GM12878 (cell line): ENCODE measurements around the gene COA3. TPM values are rescaled to one million over a fixed set of nuclear protein-coding genes. Genes with fewer than 3 reads are reported as not detected.

Experiments
- ATAC-seq: fragments of 200-7000 bp; cut with Tn5 transposase; 3 replicates; pipeline ENCODE4 v1.9.1; 2020; ENCODE audit warnings: mild to moderate bottlenecking, moderate library complexity
- BruUV-seq: library from RNA; stranded (reverse); fragments of 400-500 nt; replicated peaks from 2 replicates; lab custom pipeline; 2021; lab: Mats Ljungman, UMichigan
- CTCF ChIA-PET: fragments of 300-600 bp; sonication (Branson Sonifier 250); formaldehyde crosslinking; extraction: SDS; loops from one replicate; lab custom pipeline; 2021; ENCODE audit warnings: inconsistent platforms; lab: Yijun Ruan, JAX
- POLR2A ChIA-PET: fragments of 350-600 bp; formaldehyde crosslinking; extraction: SDS; loops from one replicate; lab custom pipeline; 2021; ENCODE audit warnings: inconsistent platforms; lab: Charles Lee
- RAD21 ChIA-PET: fragments of 300-600 bp; sonication (Branson Sonifier 250); formaldehyde crosslinking; loops from one replicate; lab custom pipeline; 2023; ENCODE audit warnings: antibody characterized with exemption; ENCODE audit not compliant: unreplicated experiment; lab: Charles Lee
- SMC1A ChIA-PET: fragments of 300-600 bp; sonication (Branson Sonifier 250); formaldehyde crosslinking; loops from one replicate; lab custom pipeline; 2023; ENCODE audit not compliant: unreplicated experiment, uncharacterized antibody; lab: Charles Lee
- DNase-seq: peaks from one replicate; pipeline ENCODE4 v3.0.0-alpha.2; 2011; ENCODE audit warnings: low read depth, low spot score
- FAIRE-seq: peaks from 3 replicates; lab custom pipeline; 2011; peaks lifted over from hg19 to GRCh38; lab: Jason Lieb, UNC
- H2AFZ ChIP-seq: 2 replicates; pipeline ENCODE4 v1.6.0; 2011; ENCODE audit warnings: low read depth, low read length, control low read depth; ENCODE audit not compliant: control insufficient read depth
- H3K27ac ChIP-seq: 2 replicates; pipeline ENCODE4 v1.5.1; 2011; ENCODE audit warnings: control low read depth; ENCODE audit not compliant: control insufficient read depth, insufficient read depth
- H3K27me3 ChIP-seq, 2 experiments: replicated peaks in 1 of 2; 2 replicates each; pipeline versions ENCODE4 v1.6.0 to v1.6.1; 2011; ENCODE audit warnings: low read length in 1 of 2; ENCODE audit not compliant: control insufficient read depth in 2 of 2, insufficient read depth in 2 of 2
- H3K36me3 ChIP-seq, 2 experiments: 2 replicates each; pipeline ENCODE4 v1.5.1; 2011; ENCODE audit warnings: low read length in 1 of 2; ENCODE audit not compliant: control insufficient read depth in 2 of 2, insufficient read depth in 2 of 2
- H3K4me1 ChIP-seq: 2 replicates; pipeline ENCODE4 v1.6.1; 2011; ENCODE audit warnings: mild to moderate bottlenecking, low read length, moderate library complexity, mixed read lengths; ENCODE audit not compliant: control insufficient read depth, insufficient read depth
- H3K4me2 ChIP-seq: 2 replicates; pipeline ENCODE4 v1.6.0; 2011; ENCODE audit warnings: control low read depth; ENCODE audit not compliant: control insufficient read depth, insufficient read depth
- H3K4me3 ChIP-seq: fragments of 200-600 bp; sonication (generic); 2 replicates; pipeline ENCODE4 v1.5.1; 2016
- H3K79me2 ChIP-seq: 2 replicates; pipeline ENCODE4 v1.6.0; 2011; ENCODE audit warnings: low read length; ENCODE audit not compliant: control insufficient read depth, insufficient read depth
- H3K9ac ChIP-seq: 2 replicates; pipeline ENCODE4 v1.8.0; 2011; ENCODE audit warnings: low read length, control low read depth, mixed read lengths; ENCODE audit not compliant: control insufficient read depth, insufficient read depth
- H3K9me3 ChIP-seq: replicated peaks from 3 replicates; pipeline ENCODE4 v1.5.1; 2011; ENCODE audit warnings: mild to moderate bottlenecking, low read length; ENCODE audit not compliant: control insufficient read depth, insufficient read depth
- H4K20me1 ChIP-seq: 2 replicates; pipeline ENCODE4 v1.6.0; 2011; ENCODE audit not compliant: control insufficient read depth, insufficient read depth
- BRCA1 ChIP-seq: IDR thresholded peaks from 2 replicates; pipeline ENCODE4 v1.6.1; 2011; ENCODE audit warnings: low read depth, low read length, improper control_type of control experiment
- CBX3 ChIP-seq: fragments of 200-600 bp; sonication (generic); IDR thresholded peaks from 2 replicates; pipeline ENCODE4 v1.6.1; 2016; ENCODE audit warnings: low read depth, borderline replicate concordance
- EED ChIP-seq: sonication (generic); IDR thresholded peaks from 2 replicates; pipeline ENCODE4 v1.6.1; 2016; ENCODE audit warnings: antibody characterized with exemption, low read depth
- MEF2A ChIP-seq: IDR thresholded peaks from 2 replicates; pipeline ENCODE4 v1.6.1; 2011; ENCODE audit warnings: low read depth, mild to moderate bottlenecking, low read length, moderate library complexity; ENCODE audit not compliant: insufficient read depth
- MTA3 ChIP-seq: IDR thresholded peaks from 2 replicates; pipeline ENCODE4 v1.6.1; 2012; ENCODE audit warnings: low read length, inconsistent platforms, borderline replicate concordance
- NBN ChIP-seq: fragments of 450-650 bp; IDR thresholded peaks from 2 replicates; pipeline ENCODE4 v1.6.1; 2016
- NFXL1 ChIP-seq: fragments of 450-650 bp; IDR thresholded peaks from 2 replicates; pipeline ENCODE4 v1.6.1; 2017; ENCODE audit warnings: antibody characterized with exemption, mild to moderate bottlenecking, borderline replicate concordance
- RAD51 ChIP-seq: fragments of 450-650 bp; IDR thresholded peaks from 2 replicates; pipeline ENCODE4 v1.6.1; 2016; ENCODE audit warnings: moderate library complexity, mild to moderate bottlenecking, inconsistent platforms
- SIN3A ChIP-seq: IDR thresholded peaks from 2 replicates; pipeline ENCODE4 v1.6.1; 2012; ENCODE audit warnings: low read depth, low read length, improper control_type of control experiment
- SIX5 ChIP-seq: IDR thresholded peaks from 2 replicates; pipeline ENCODE4 v1.6.1; 2011; ENCODE audit warnings: mild to moderate bottlenecking, low read depth, low read length, moderate library complexity; ENCODE audit not compliant: severe bottlenecking
- SP1 ChIP-seq: IDR thresholded peaks from one replicate; pipeline ENCODE4 v1.6.1; 2011; ENCODE audit warnings: low read depth, low read length
- SPI1 ChIP-seq: IDR thresholded peaks from 2 replicates; pipeline ENCODE4 v1.6.1; 2011; ENCODE audit warnings: low read depth, mild to moderate bottlenecking, low read length, moderate library complexity, borderline replicate concordance; ENCODE audit not compliant: insufficient read depth
- SREBF2 ChIP-seq: IDR thresholded peaks from 2 replicates; pipeline ENCODE4 v1.6.1; 2012; ENCODE audit warnings: mild to moderate bottlenecking, low read length
- SRF ChIP-seq, 2 experiments: IDR thresholded peaks; 2 replicates each; pipeline ENCODE4 v1.6.1; 2011; ENCODE audit warnings: low read depth in 2 of 2, low read length in 2 of 2, mild to moderate bottlenecking in 1 of 2, moderate library complexity in 1 of 2
- SUPT20H ChIP-seq: IDR thresholded peaks from 2 replicates; pipeline ENCODE4 v1.6.1; 2011; ENCODE audit warnings: low read depth, mild to moderate bottlenecking, low read length, moderate library complexity, borderline replicate concordance; ENCODE audit not compliant: control insufficient read depth
- WRNIP1 ChIP-seq: IDR thresholded peaks from 2 replicates; pipeline ENCODE4 v1.6.1; 2011; ENCODE audit warnings: low read depth, low read length, improper control_type of control experiment, borderline replicate concordance
- ZBED1 ChIP-seq: IDR thresholded peaks from 2 replicates; pipeline ENCODE4 v1.6.1; 2016; ENCODE audit warnings: borderline replicate concordance
- ZNF622 ChIP-seq: fragments of 450-650 bp; IDR thresholded peaks from 2 replicates; pipeline ENCODE4 v1.6.1; 2017; ENCODE audit warnings: mild to moderate bottlenecking, inconsistent platforms
- WGBS: methylation state at CpG from one replicate; pipeline ENCODE4 v1.1.6; 2016; ENCODE audit warnings: low lambda C conversion rate; ENCODE audit not compliant: insufficient replicate concordance, insufficient coverage; ENCODE audit errors: missing lambda C conversion rate; 5-methylcytosine and 5-hydroxymethylcytosine counted together
- in situ Hi-C: fragments of 300-500 bp; cut with MboI; formaldehyde crosslinking; loops from 9 replicates; pipeline ENCODE4 v1.14.3; 2018; ENCODE audit warnings: mixed read lengths
- intact Hi-C: fragments of 100-400 bp; cut with micrococcal nuclease; formaldehyde crosslinking; loops from one replicate; pipeline ENCODE4 v1.14.2; 2022; ENCODE audit not compliant: unreplicated experiment
- polyA plus RNA-seq, 11 experiments: library from polyadenylated mRNA; depleted of rRNA in 4 of 11; unstranded in 6 of 11; stranded (reverse) in 5 of 11; fragments of >200 nt; fragmentation: Nextera tagmentation in 4 of 11; fragmentation: Illumina TruSeq in 1 of 11; extraction: Ambion mirVana in 4 of 11; extraction: Trizol in 1 of 11; gene quantifications; 1 replicate in 1 of 11; 2 replicates in 10 of 11; pipeline versions ENCODE4 v1.2.1 to v1.2.3, GENCODE V29; 2011 to 2016; ENCODE audit warnings: inconsistent platforms in 2 of 11, missing spikeins in 2 of 11, low read depth in 1 of 11
- total RNA-seq, 4 experiments: library from RNA; depleted of rRNA in 3 of 4; stranded (reverse); fragments of >200 nt in 3 of 4; fragmentation: Illumina TruSeq in 1 of 4; extraction: Trizol in 1 of 4; gene quantifications; 2 replicates each; pipeline versions ENCODE4 v1.2.1 to v1.2.3, GENCODE V29; 2013 to 2021
- TF ChIP-seq, protein P1 (sequence below): fragments of 450-650 bp; IDR thresholded peaks from 2 replicates; pipeline ENCODE4 v1.6.1; 2016; ENCODE audit warnings: mild to moderate bottlenecking
- TF ChIP-seq, protein P2 (sequence below): IDR thresholded peaks from 2 replicates; pipeline ENCODE4 v1.6.1; 2012; ENCODE audit warnings: low read depth, low read length, improper control_type of control experiment

Gene COA3
- total and polyA plus RNA-seq, 10 of the 15 experiments (the other 5 are each of a cell fraction or from before 2014, with no cell fraction given): 45.2 to 161 (median 64.6) TPM

DNA sequence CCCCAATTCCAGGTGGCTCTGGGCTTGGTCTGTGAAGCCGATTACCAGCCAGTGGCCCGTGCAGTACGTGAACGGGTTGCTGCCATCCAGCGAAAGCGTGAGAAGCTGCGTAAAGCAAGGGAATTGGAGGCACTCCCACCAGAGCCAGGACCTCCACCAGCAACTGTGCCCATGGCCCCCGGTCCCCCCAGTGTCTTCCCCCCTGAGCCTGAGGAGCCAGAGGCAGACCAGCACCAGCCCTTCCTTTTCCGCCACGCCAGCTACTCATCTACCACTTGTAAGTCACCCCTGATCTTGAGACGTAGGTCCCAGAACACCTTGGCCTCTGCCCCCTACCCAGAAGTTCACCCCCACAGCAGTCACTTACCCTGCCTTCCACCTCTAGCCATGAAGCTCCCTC lies 11.2 kb downstream of the COA3 start:
- Histone ChIP-seq H3K79me2 (no peaks in the 10 kb centered on the region), H3K36me3 (no peaks in the 10 kb centered on the region; a peak in 1 of 4 replicates), H3K9ac (no peak overlapping the region), H3K4me3 (no peak overlapping the region), H3K27ac (no peak overlapping the region)
- DNase-seq (no peak), ATAC-seq (no peak)
- RAD21 ChIA-PET: no interaction called here
- in situ Hi-C loops: no loop called here
- TF ChIP-seq SP1: no peak
- TF ChIP-seq MTA3: no peak
- no peak for TF ChIP-seq SIX5
- no peak for TF ChIP-seq SPI1
- TF ChIP-seq EED: no peak
- no peak for TF ChIP-seq CBX3
- TF ChIP-seq, protein P1, sequence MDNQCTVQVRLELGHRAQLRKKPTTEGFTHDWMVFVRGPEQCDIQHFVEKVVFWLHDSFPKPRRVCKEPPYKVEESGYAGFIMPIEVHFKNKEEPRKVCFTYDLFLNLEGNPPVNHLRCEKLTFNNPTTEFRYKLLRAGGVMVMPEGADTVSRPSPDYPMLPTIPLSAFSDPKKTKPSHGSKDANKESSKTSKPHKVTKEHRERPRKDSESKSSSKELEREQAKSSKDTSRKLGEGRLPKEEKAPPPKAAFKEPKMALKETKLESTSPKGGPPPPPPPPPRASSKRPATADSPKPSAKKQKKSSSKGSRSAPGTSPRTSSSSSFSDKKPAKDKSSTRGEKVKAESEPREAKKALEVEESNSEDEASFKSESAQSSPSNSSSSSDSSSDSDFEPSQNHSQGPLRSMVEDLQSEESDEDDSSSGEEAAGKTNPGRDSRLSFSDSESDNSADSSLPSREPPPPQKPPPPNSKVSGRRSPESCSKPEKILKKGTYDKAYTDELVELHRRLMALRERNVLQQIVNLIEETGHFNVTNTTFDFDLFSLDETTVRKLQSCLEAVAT: no peak
- no peak for TF ChIP-seq SRF (IDR thresholded peaks at IDR 0.05; ENCODE audit: low read depth in 2 of 2, low read length in 2 of 2)
- TF ChIP-seq MEF2A: no peak
- no peak for TF ChIP-seq ZNF622
- no peak for TF ChIP-seq NBN
- TF ChIP-seq, protein P2, sequence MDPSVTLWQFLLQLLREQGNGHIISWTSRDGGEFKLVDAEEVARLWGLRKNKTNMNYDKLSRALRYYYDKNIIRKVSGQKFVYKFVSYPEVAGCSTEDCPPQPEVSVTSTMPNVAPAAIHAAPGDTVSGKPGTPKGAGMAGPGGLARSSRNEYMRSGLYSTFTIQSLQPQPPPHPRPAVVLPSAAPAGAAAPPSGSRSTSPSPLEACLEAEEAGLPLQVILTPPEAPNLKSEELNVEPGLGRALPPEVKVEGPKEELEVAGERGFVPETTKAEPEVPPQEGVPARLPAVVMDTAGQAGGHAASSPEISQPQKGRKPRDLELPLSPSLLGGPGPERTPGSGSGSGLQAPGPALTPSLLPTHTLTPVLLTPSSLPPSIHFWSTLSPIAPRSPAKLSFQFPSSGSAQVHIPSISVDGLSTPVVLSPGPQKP: no peak
- TF ChIP-seq SUPT20H: no peak
- no peak for TF ChIP-seq NFXL1
- TF ChIP-seq BRCA1: no peak
- TF ChIP-seq RAD51: no peak
- TF ChIP-seq SIN3A: no peak
- TF ChIP-seq SREBF2: no peak
- no peak for TF ChIP-seq WRNIP1
- no peak for TF ChIP-seq ZBED1
- TF ChIP-seq, all 136 proteins: peak for 0
- Histone ChIP-seq H3K27me3 (peaks cover 7 to 15% of the 10 kb centered on the region in 2 experiments), H3K4me2 (no peak overlapping the region), H3K4me1 (no peaks in the 10 kb centered on the region), H2AFZ (no peak overlapping the region), H4K20me1 (no peaks in the 10 kb centered on the region), H3K9me3 (no peaks in the 10 kb centered on the region; the same call in 2 of the 3 replicates)
- SMC1A ChIA-PET: interaction anchor here (1.4 kb wide), 1 partner anchor 10 kb away, joined by 3 read pairs; no protein-coding TSS in a partner anchor
- BruUV-seq: no TSS peak
- no peak for FAIRE-seq
- 76% methylated on average over 11 of the region's 11 CpGs for WGBS
- POLR2A ChIA-PET: no interaction called here
- CTCF ChIA-PET: interaction anchor here (1.3 to 1.4 kb wide), 2 partner anchors 9 to 24 kb away, joined by 3 read pairs; no protein-coding TSS in a partner anchor
- intact Hi-C loops: no loop called here
